ENCODE measurements around the gene VWA5B1.

GRCh38 chr1:20375563-20375962 lies 84.9 kb downstream of the VWA5B1 start:
- no peak for TF ChIP-seq CTCF (IDR thresholded peaks at IDR 0.05)
- TF ChIP-seq POLR2A (IDR thresholded peaks at IDR 0.05): no peak
- no peak for TF ChIP-seq POLR2AphosphoS5 (IDR thresholded peaks at IDR 0.05; ENCODE audit: insufficient read depth in 1 of 2, low read depth in 1 of 2)

Measured in vagina (tissue), 2 donors.